GM12891 (cell line): ENCODE results near the gene ARSB.

Experiments
- POLR2A ChIP-seq: IDR thresholded peaks from 2 replicates; pipeline ENCODE4 v1.6.1; 2011; ENCODE audit warnings: low read depth, low read length, control low read depth
- POLR2AphosphoS5 ChIP-seq: IDR thresholded peaks from 2 replicates; pipeline ENCODE4 v1.6.1; 2011; ENCODE audit warnings: low read depth, low read length, control low read depth

DNA sequence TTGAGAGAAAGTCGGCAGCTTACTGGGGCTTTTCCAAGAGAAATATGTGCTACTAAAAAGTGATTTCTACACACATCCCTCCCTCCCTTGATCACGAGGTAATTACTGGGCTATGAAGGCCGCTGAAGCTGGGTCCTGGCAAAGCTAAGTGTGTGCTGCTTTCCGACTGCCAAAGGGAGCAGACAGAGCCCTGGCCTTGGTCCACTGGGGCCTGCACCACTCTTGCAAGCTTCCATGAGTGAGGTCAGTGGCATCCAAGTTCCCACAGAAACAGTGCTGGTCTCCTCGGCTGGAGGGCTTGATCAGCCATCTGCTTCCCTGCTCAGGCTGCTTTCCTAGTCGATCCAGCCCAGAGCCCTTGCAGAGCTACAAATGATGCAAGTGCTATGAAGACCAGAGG, 181.8 kb downstream of the ARSB start:
- TF ChIP-seq POLR2A: no peak
- no peak for TF ChIP-seq POLR2AphosphoS5
